ENCODE measurements around the gene KIAA1671. TPM values are rescaled to one million over a fixed set of nuclear protein-coding genes. Genes with fewer than 3 reads are reported as not detected.

KIAA1671 gene
- polyA plus RNA-seq, 3 donors, result not detected

DNA sequence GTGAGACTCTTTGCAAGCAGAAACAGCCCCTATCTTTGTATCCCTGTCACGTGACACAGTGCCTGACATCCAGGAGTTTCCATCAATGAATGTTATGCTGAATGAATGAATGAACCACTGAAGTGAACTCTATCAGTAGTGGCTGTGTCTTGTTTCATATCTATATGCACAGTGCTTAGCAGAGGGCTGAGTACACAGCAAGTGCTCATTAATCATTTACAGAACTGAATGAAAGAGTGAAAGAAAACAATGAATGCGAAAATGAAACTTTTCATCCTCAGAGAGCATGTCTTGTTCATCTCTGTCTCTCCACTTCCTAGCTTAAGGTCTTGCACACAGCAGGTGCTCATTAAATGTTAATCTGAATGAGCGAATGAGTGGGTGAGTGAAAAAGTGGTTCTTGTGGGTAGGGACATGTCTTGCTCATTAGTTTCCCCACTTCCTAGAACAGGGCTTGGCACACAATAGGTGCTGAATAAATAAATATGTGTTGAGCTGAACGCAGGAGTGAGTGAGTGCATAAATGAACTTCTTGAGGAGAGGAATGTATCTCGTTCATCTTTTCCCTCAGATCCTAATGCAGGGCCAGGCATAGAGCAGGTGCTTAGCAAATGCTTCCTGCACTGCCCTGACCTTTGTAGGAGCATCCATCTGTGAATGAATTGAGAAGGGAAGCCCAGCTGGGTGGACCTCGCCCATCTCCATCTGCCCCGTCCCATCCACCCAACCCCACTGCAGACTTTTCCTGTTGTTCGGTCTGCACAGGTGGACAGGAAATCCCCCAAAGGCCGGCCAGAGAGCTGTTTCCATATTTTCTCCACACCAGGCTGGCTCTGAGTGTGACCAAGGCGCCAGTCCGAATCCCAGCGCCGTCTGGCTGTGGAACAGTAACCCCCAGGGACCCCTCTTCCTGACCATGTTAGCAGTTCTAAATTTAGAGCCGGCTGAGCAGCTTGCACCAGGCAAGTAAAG, 133.7 kb downstream of the KIAA1671 start:
- 9% methylated on average over 8 of the region's 14 CpGs for WGBS (ENCODE audit: insufficient coverage)

DNA sequence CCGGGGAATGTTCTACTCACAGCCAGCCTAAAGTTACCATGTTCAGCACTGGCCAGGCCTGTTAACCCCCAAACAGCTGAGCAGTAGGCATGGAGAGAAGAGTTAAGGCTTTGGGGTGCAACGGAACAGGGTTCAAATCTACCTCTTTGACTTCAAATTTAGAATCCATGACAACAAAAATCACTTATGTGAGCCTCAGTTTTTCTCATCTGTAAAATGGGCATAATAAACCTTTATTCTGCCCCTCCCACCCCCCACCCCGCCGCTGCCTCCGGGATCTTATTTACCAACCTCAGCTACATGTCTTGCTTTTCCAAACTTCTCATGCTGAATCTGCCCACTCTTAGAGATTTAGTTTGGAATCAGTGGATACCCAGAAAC, 134.4 kb downstream of the KIAA1671 start:
- H3K9me3 Mint-ChIP-seq, result peaks cover 0 to 6% (median 3%) of the 10 kb centered on the region in 7 donors
- H4K20me1 ChIP-seq (ENCODE audit: insufficient read depth, low read length), result no peaks in the 10 kb centered on the region
- no peak overlapping the region for H3K4me2 ChIP-seq (replicated peaks; ENCODE audit: extremely low read depth, low read length, poor library complexity, severe bottlenecking)
- H3K79me2 ChIP-seq (ENCODE audit: insufficient read depth, low read length), result no peaks in the 10 kb centered on the region
- H3K27ac ChIP-seq (ENCODE audit: low read depth in 1 of 2, low read length in 2 of 2), result no peak overlapping the region
- no peak overlapping the region for H2AFZ ChIP-seq (ENCODE audit: insufficient read depth, low read depth, low read length, poor library complexity, severe bottlenecking)
- H3K4me3 Mint-ChIP-seq, result no peak overlapping the region
- H3K9ac ChIP-seq (ENCODE audit: insufficient read depth, low read length, poor library complexity, severe bottlenecking), result no peak overlapping the region
- 43% methylated on average over 3 of the region's 5 CpGs for WGBS (ENCODE audit: insufficient coverage)
- H3K27me3 Mint-ChIP-seq (ENCODE audit: low read depth in 3 of 3), result peaks cover 8% of the 10 kb centered on the region in 3 donors
- no peaks in the 10 kb centered on the region for H3K4me1 ChIP-seq (ENCODE audit: control insufficient read depth in 1 of 2, insufficient read depth in 2 of 2, low read length in 2 of 2)
- no peaks in the 10 kb centered on the region for H3K36me3 ChIP-seq (replicated peaks in 1 of 2; ENCODE audit: control insufficient read depth in 1 of 2, insufficient read depth in 2 of 2, low read length in 2 of 2)
- H3K4me3 ChIP-seq (replicated peaks in 1 of 3; ENCODE audit: low read depth in 2 of 3, low read length in 3 of 3), result no peak overlapping the region
- H3K36me3 Mint-ChIP-seq, result no peaks in the 10 kb centered on the region
- no peak overlapping the region for H3K27ac Mint-ChIP-seq
- DNase-seq, result no peak
- intact Hi-C loops (cut with micrococcal nuclease), result no loop called here
- peaks cover 3% of the 10 kb centered on the region for H3K4me1 Mint-ChIP-seq
- H3K27me3 ChIP-seq (ENCODE audit: control insufficient read depth in 2 of 2, insufficient read depth in 2 of 2, low read length in 2 of 2), result no peaks in the 10 kb centered on the region
- H3K9me3 ChIP-seq (replicated peaks in 1 of 2; ENCODE audit: control insufficient read depth in 1 of 2, insufficient read depth in 1 of 2, low read length in 2 of 2), result peaks cover 0 to 4% of the 10 kb centered on the region in 2 donors
- TF ChIP-seq, protein P1, sequence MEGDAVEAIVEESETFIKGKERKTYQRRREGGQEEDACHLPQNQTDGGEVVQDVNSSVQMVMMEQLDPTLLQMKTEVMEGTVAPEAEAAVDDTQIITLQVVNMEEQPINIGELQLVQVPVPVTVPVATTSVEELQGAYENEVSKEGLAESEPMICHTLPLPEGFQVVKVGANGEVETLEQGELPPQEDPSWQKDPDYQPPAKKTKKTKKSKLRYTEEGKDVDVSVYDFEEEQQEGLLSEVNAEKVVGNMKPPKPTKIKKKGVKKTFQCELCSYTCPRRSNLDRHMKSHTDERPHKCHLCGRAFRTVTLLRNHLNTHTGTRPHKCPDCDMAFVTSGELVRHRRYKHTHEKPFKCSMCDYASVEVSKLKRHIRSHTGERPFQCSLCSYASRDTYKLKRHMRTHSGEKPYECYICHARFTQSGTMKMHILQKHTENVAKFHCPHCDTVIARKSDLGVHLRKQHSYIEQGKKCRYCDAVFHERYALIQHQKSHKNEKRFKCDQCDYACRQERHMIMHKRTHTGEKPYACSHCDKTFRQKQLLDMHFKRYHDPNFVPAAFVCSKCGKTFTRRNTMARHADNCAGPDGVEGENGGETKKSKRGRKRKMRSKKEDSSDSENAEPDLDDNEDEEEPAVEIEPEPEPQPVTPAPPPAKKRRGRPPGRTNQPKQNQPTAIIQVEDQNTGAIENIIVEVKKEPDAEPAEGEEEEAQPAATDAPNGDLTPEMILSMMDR (IDR thresholded peaks at IDR 0.05), result no peak

More for the DNA sequence above, 133.7 kb downstream of the KIAA1671 start:
- TF ChIP-seq, protein P1 (IDR thresholded peaks at IDR 0.05), result no peak
- Histone ChIP-seq H3K4me3 (replicated peaks in 1 of 3; ENCODE audit: low read depth in 2 of 3, low read length in 3 of 3) (no peak overlapping the region), H3K4me2 (replicated peaks; ENCODE audit: extremely low read depth, low read length, poor library complexity, severe bottlenecking) (no peak overlapping the region), H3K27ac (ENCODE audit: low read depth in 1 of 2, low read length in 2 of 2) (no peak overlapping the region), H3K9me3 (replicated peaks in 1 of 2; ENCODE audit: control insufficient read depth in 1 of 2, insufficient read depth in 1 of 2, low read length in 2 of 2) (peaks cover 0 to 4% of the 10 kb centered on the region in 2 donors), H3K27me3 (ENCODE audit: control insufficient read depth in 2 of 2, insufficient read depth in 2 of 2, low read length in 2 of 2) (no peaks in the 10 kb centered on the region), H3K9ac (ENCODE audit: insufficient read depth, low read length, poor library complexity, severe bottlenecking) (no peak overlapping the region), H4K20me1 (ENCODE audit: insufficient read depth, low read length) (no peaks in the 10 kb centered on the region), H2AFZ (ENCODE audit: insufficient read depth, low read depth, low read length, poor library complexity, severe bottlenecking) (no peak overlapping the region), H3K36me3 (replicated peaks in 1 of 2; ENCODE audit: control insufficient read depth in 1 of 2, insufficient read depth in 2 of 2, low read length in 2 of 2) (no peaks in the 10 kb centered on the region), H3K4me1 (ENCODE audit: control insufficient read depth in 1 of 2, insufficient read depth in 2 of 2, low read length in 2 of 2) (no peaks in the 10 kb centered on the region), H3K79me2 (ENCODE audit: insufficient read depth, low read length) (no peaks in the 10 kb centered on the region)
- peaks cover 3% of the 10 kb centered on the region for H3K4me1 Mint-ChIP-seq
- peaks cover 0 to 8% (median 3%) of the 10 kb centered on the region in 7 donors for H3K9me3 Mint-ChIP-seq
- H3K27me3 Mint-ChIP-seq (ENCODE audit: low read depth in 3 of 3), result peaks cover 8% of the 10 kb centered on the region in 3 donors
- H3K4me3 Mint-ChIP-seq, result peak overlapping the region in 1 of 2 donors; percentile 37
- H3K36me3 Mint-ChIP-seq, result no peaks in the 10 kb centered on the region
- intact Hi-C loops (cut with micrococcal nuclease), result no loop called here
- no peak overlapping the region for H3K27ac Mint-ChIP-seq
- no peak for DNase-seq

All from CD14-positive monocyte (primary cell).